Posterior cingulate gyrus (tissue), 11 donors: ENCODE results near the gene UNC45A.
A peak's percentile ranks its signal among the peaks of the same experiment; 100 is the strongest.

ENCODE experiments used
- DNase-seq, 10 donors: peaks; one replicate each; pipeline versions ENCODE4 v3.0.0 to v3.0.0-alpha.2; 2020 to 2021; ENCODE audit warnings: mixed read lengths in 3 of 10
- intact Hi-C: fragments of 100-400 bp; cut with DNase I; formaldehyde crosslinking; loops from one replicate; pipeline ENCODE4 v1.15.1; 2023

The UNC45A gene

GRCh38 chr15:90956274-90957030 is 21.4 kb downstream of the UNC45A start:
- intact Hi-C loops = loop anchor here (1.0 kb wide), 1 partner anchor 93 kb away; no protein-coding TSS in a partner anchor
- DNase-seq = peak; percentile 61 to 95 (median 78)

- DNase-seq = peak in 5 of 10 donors; percentile 42 to 90 (median 81)
Measured at GRCh38 chr15:90957031-90957790, 22.1 kb downstream of the UNC45A start.

GRCh38 chr15:90957791-90958190 is 22.7 kb downstream of the UNC45A start:
- intact Hi-C loops = no loop called here
- DNase-seq = peak in 2 of 10 donors; percentile 55 to 79

More at GRCh38 chr15:90957031-90957790, 22.1 kb downstream of the UNC45A start:
- intact Hi-C loops = no loop called here

- intact Hi-C loops = no loop called here
- DNase-seq = peak in 2 of 10 donors; percentile 40 to 56
Measured at GRCh38 chr15:90959028-90959595, 24.0 kb downstream of the UNC45A start.

GRCh38 chr15:90959894-90960293 is 24.8 kb downstream of the UNC45A start:
- intact Hi-C loops = no loop called here
- peak; percentile 51 to 96 (median 76) for DNase-seq

GRCh38 chr15:90960298-90961091 is 25.4 kb downstream of the UNC45A start:
- intact Hi-C loops = no loop called here
- peak in 4 of 10 donors; percentile 16 to 88 (median 57) for DNase-seq

- intact Hi-C loops = no loop called here
- no peak for DNase-seq
Measured at GRCh38 chr15:90962021-90962420, 26.9 kb downstream of the UNC45A start.

- intact Hi-C loops = no loop called here
- DNase-seq = peak in 1 of 10 donors; percentile 67
Measured at GRCh38 chr15:90966262-90966661, 31.2 kb downstream of the UNC45A start.

- DNase-seq = no peak
- intact Hi-C loops = no loop called here
Measured at GRCh38 chr15:90967206-90967605, 32.1 kb downstream of the UNC45A start.

GRCh38 chr15:90968434-90968833 is 33.3 kb downstream of the UNC45A start:
- intact Hi-C loops = no loop called here
- no peak for DNase-seq

- peak in 1 of 10 donors; percentile 42 for DNase-seq
- intact Hi-C loops = no loop called here
Measured at GRCh38 chr15:90970274-90970673, 35.2 kb downstream of the UNC45A start.

- DNase-seq = peak in 1 of 10 donors; percentile 74
- intact Hi-C loops = no loop called here
Measured at GRCh38 chr15:90972133-90972532, 37.0 kb downstream of the UNC45A start.

- no peak for DNase-seq
- intact Hi-C loops = no loop called here
Measured at GRCh38 chr15:90974216-90974615, 39.1 kb downstream of the UNC45A start.

GRCh38 chr15:90979582-90979981 is 44.5 kb downstream of the UNC45A start:
- intact Hi-C loops = loop anchor here (5.0 kb wide), 1 partner anchor 312 kb away; no protein-coding TSS in a partner anchor
- no peak for DNase-seq

- intact Hi-C loops = no loop called here
- no peak for DNase-seq
Measured at GRCh38 chr15:90981681-90982080, 46.6 kb downstream of the UNC45A start.

GRCh38 chr15:90982135-90982534 is 47.0 kb downstream of the UNC45A start:
- no peak for DNase-seq
- intact Hi-C loops = no loop called here

GRCh38 chr15:90986790-90987507 is 51.9 kb downstream of the UNC45A start:
- DNase-seq = no peak
- intact Hi-C loops = no loop called here

- intact Hi-C loops = no loop called here
- no peak for DNase-seq
Measured at GRCh38 chr15:90987561-90988141, 52.6 kb downstream of the UNC45A start.

GRCh38 chr15:90988296-90988695 is 53.2 kb downstream of the UNC45A start:
- intact Hi-C loops = no loop called here
- DNase-seq = no peak
